ENCODE data around the gene TOMM70. TPM values are rescaled to one million over a fixed set of nuclear protein-coding genes. Genes with fewer than 3 reads are reported as not detected.
A peak's percentile ranks its signal among the peaks of the same experiment; 100 is the strongest.

Gene TOMM70
- total and polyA plus RNA-seq, 2 donors from 2014 or later: 27.6 to 42.7 TPM

DNA sequence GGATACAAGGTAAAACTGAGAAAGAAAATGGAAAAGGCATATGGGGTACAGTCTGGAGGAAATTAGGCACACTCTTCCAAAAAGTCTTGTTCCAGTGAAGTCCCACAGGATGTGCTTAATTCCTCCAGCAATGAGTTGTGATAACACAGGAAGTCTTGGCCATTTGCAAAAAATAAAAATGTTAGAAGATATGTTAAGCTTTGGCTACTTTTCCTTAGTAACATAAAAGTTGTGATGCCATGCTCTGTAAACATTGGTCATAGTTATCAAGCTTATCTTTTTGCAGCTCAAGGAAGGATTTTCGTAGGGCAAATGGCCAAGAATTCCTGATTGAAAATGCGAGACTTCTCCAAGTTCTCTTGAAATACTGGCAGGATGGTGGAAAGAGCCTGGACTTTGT, 26.8 kb upstream of the TOMM70 start:
- Histone ChIP-seq H3K36me3 (ENCODE audit: control insufficient read depth in 2 of 3, insufficient read depth in 3 of 3, low read length in 3 of 3) (no peaks in the 10 kb centered on the region), H3K4me1 (ENCODE audit: control insufficient read depth in 2 of 3, insufficient read depth in 2 of 3, low read depth in 1 of 3, low read length in 3 of 3) (peaks cover 0 to 17% (median 4%) of the 10 kb centered on the region in 3 donors), H3K9ac (ENCODE audit: low read length in 3 of 3) (no peak overlapping the region), H3K27me3 (ENCODE audit: control insufficient read depth, insufficient read depth, low read length) (no peaks in the 10 kb centered on the region), H3K4me3 (ENCODE audit: low read length in 3 of 3) (no peak overlapping the region), H3K27ac (ENCODE audit: low read depth in 2 of 2, low read length in 2 of 2) (no peak overlapping the region), H3K9me3 (ENCODE audit: control insufficient read depth in 2 of 3, insufficient read depth in 1 of 3, low read length in 3 of 3) (no peaks in the 10 kb centered on the region)
- TF ChIP-seq, protein P1, sequence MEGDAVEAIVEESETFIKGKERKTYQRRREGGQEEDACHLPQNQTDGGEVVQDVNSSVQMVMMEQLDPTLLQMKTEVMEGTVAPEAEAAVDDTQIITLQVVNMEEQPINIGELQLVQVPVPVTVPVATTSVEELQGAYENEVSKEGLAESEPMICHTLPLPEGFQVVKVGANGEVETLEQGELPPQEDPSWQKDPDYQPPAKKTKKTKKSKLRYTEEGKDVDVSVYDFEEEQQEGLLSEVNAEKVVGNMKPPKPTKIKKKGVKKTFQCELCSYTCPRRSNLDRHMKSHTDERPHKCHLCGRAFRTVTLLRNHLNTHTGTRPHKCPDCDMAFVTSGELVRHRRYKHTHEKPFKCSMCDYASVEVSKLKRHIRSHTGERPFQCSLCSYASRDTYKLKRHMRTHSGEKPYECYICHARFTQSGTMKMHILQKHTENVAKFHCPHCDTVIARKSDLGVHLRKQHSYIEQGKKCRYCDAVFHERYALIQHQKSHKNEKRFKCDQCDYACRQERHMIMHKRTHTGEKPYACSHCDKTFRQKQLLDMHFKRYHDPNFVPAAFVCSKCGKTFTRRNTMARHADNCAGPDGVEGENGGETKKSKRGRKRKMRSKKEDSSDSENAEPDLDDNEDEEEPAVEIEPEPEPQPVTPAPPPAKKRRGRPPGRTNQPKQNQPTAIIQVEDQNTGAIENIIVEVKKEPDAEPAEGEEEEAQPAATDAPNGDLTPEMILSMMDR (IDR thresholded peaks at IDR 0.05; ENCODE audit: borderline replicate concordance, extremely low read depth, insufficient read depth): no peak
- DNase-seq (peak in 2 of 5 donors; percentile 6 to 35), FAIRE-seq (no peak)
- intact Hi-C loops (cut with DNase I): no loop called here

DNA sequence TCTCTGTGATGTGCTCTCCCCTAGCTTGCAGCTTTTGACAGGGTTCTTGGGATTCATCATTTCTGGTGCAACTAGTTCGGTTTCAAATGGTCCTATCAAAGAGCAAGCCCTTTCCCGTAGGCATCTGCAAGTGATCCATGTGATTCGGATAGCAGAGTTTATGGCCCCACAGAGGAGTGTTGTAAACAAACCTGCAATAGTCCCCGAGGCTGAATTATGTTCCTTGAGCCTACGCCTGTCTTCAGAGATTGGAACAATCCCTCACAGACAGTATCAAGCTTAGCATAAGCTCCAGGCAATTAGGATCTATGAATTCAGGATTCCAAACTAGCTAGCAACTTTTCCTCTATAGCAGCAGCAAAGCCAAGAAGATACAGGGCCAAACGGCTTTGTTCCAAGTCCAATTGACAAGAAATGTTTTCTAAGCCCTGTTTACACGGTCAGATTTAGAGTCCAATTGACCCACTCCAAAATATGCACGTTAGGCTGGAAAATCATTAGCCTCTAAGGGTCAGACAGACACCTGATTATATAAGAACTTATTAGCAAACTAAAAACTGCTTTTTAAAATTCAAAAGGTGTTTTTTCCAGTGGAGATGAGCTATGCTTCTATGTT, 25.3 kb upstream of the TOMM70 start:
- no peak for FAIRE-seq
- H3K36me3 ChIP-seq (ENCODE audit: control insufficient read depth in 2 of 3, insufficient read depth in 3 of 3, low read length in 3 of 3): no peaks in the 10 kb centered on the region
- no peaks in the 10 kb centered on the region for H3K27me3 ChIP-seq (ENCODE audit: control insufficient read depth, insufficient read depth, low read length)
- TF ChIP-seq, protein P1 (IDR thresholded peaks at IDR 0.05; ENCODE audit: borderline replicate concordance, extremely low read depth, insufficient read depth): no peak
- peaks cover 0 to 17% (median 4%) of the 10 kb centered on the region in 3 donors for H3K4me1 ChIP-seq (ENCODE audit: control insufficient read depth in 2 of 3, insufficient read depth in 2 of 3, low read depth in 1 of 3, low read length in 3 of 3)
- no peak overlapping the region for H3K27ac ChIP-seq (ENCODE audit: low read depth in 2 of 2, low read length in 2 of 2)
- H3K9me3 ChIP-seq (ENCODE audit: control insufficient read depth in 2 of 3, insufficient read depth in 1 of 3, low read length in 3 of 3): no peaks in the 10 kb centered on the region
- H3K4me3 ChIP-seq (ENCODE audit: low read length in 3 of 3): no peak overlapping the region
- intact Hi-C loops (cut with DNase I): no loop called here
- no peak for DNase-seq
- H3K9ac ChIP-seq (ENCODE audit: low read length in 3 of 3): no peak overlapping the region

DNA sequence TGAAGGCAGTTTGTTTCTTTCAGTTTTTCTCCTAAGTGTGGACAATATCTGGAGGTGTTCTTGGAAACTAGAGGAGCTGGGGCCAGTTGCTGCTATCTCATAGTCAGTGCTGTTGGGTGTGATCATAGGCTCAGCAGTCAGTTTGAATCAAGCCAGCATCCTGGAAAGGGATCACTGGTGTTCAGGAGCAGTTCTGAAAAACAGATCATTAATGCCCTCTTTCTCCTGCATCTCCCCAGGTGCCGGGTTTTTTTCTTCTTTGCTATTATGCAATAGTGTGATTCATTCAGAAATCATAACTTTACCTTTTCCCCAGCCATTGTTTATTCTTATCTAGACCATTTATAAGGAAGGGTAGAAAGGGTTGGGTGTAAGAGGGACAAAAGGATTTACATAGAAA, 24.4 kb upstream of the TOMM70 start:
- intact Hi-C loops (cut with DNase I): no loop called here
- no peak overlapping the region for H3K4me3 ChIP-seq (ENCODE audit: low read length in 3 of 3)
- no peak overlapping the region for H3K9ac ChIP-seq (ENCODE audit: low read length in 3 of 3)
- no peaks in the 10 kb centered on the region for H3K27me3 ChIP-seq (ENCODE audit: control insufficient read depth, insufficient read depth, low read length)
- no peak overlapping the region for H3K27ac ChIP-seq (ENCODE audit: low read depth in 2 of 2, low read length in 2 of 2)
- no peaks in the 10 kb centered on the region for H3K9me3 ChIP-seq (ENCODE audit: control insufficient read depth in 2 of 3, insufficient read depth in 1 of 3, low read length in 3 of 3)
- peaks cover 0 to 17% (median 4%) of the 10 kb centered on the region in 3 donors for H3K4me1 ChIP-seq (ENCODE audit: control insufficient read depth in 2 of 3, insufficient read depth in 2 of 3, low read depth in 1 of 3, low read length in 3 of 3)
- DNase-seq: no peak
- no peak for FAIRE-seq
- H3K36me3 ChIP-seq (ENCODE audit: control insufficient read depth in 2 of 3, insufficient read depth in 3 of 3, low read length in 3 of 3): no peaks in the 10 kb centered on the region
- TF ChIP-seq, protein P1 (IDR thresholded peaks at IDR 0.05; ENCODE audit: borderline replicate concordance, extremely low read depth, insufficient read depth): no peak

DNA sequence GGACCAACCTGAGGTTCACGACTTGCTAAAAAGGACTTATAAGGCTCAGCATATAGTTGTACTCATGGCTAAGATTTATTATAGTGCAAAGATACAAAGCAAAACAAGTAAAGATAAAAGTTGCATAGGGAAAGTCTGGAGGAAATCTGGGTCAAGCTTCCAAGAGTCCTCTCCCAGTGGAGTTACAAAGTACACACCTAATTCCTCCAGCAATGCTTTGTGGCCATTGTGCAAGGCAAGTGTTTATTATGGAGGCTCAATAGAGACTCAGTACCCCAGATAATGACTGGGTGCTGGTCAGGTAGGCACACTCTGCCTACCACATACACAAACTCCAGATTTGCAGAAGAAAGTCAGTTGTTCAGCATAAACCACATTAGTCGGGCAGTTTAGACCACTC, 23.4 kb upstream of the TOMM70 start:
- FAIRE-seq: no peak
- peaks cover 0 to 17% (median 4%) of the 10 kb centered on the region in 3 donors for H3K4me1 ChIP-seq (ENCODE audit: control insufficient read depth in 2 of 3, insufficient read depth in 2 of 3, low read depth in 1 of 3, low read length in 3 of 3)
- no peak overlapping the region for H3K4me3 ChIP-seq (ENCODE audit: low read length in 3 of 3)
- H3K36me3 ChIP-seq (ENCODE audit: control insufficient read depth in 2 of 3, insufficient read depth in 3 of 3, low read length in 3 of 3): no peaks in the 10 kb centered on the region
- H3K9me3 ChIP-seq (ENCODE audit: control insufficient read depth in 2 of 3, insufficient read depth in 1 of 3, low read length in 3 of 3): no peaks in the 10 kb centered on the region
- no peaks in the 10 kb centered on the region for H3K27me3 ChIP-seq (ENCODE audit: control insufficient read depth, insufficient read depth, low read length)
- H3K27ac ChIP-seq (ENCODE audit: low read depth in 2 of 2, low read length in 2 of 2): no peak overlapping the region
- intact Hi-C loops (cut with DNase I): no loop called here
- TF ChIP-seq, protein P1 (IDR thresholded peaks at IDR 0.05; ENCODE audit: borderline replicate concordance, extremely low read depth, insufficient read depth): no peak
- H3K9ac ChIP-seq (ENCODE audit: low read length in 3 of 3): no peak overlapping the region
- no peak for DNase-seq
